Measurements from ENCODE around the gene NEK10. TPM values are rescaled to one million over a fixed set of nuclear protein-coding genes. Genes with fewer than 3 reads are reported as not detected.

NEK10 gene
- total and polyA plus RNA-seq, 2 of the 13 experiments (the other 11 are each of a cell fraction or from before 2014, with no cell fraction given): 2.8 to 14.2 TPM

- TF ChIP-seq PRDM15 (CRISPR knock-in tag; IDR thresholded peaks at IDR 0.05) (no peak), U2AF2 (IDR thresholded peaks at IDR 0.05; ENCODE audit: low read depth, low read length) (no peak), CEBPB (IDR thresholded peaks at IDR 0.05; ENCODE audit: borderline replicate concordance, low read depth, low read length) (no peak), KMT2A (CRISPR knock-in tag; IDR thresholded peaks at IDR 0.05) (peak; percentile 23; the same call in 1 of the 2 replicates), HBP1 (CRISPR knock-in tag; IDR thresholded peaks at IDR 0.05; ENCODE audit: low read depth) (no peak), ZNF646 (CRISPR knock-in tag; IDR thresholded peaks at IDR 0.05) (no peak), FOXP4 (CRISPR knock-in tag; IDR thresholded peaks at IDR 0.05) (peak; percentile 93), U2AF1 (optimal IDR thresholded peaks at IDR 0.05; ENCODE audit: low read depth, low read length) (no peak), TEF (CRISPR knock-in tag; IDR thresholded peaks at IDR 0.05) (0 out of 2 replicates have a peak, but pooled peaks have one; percentile 31), ZBTB8A (CRISPR knock-in tag; IDR thresholded peaks at IDR 0.05; ENCODE audit: borderline replicate concordance, low read depth) (no peak), PCBP2 (optimal IDR thresholded peaks at IDR 0.05; ENCODE audit: low read depth, low read length, poor library complexity, severe bottlenecking) (no peak), TCF7L2 (IDR thresholded peaks at IDR 0.05; ENCODE audit: low read depth, low read length) (no peak), ASH2L (IDR thresholded peaks at IDR 0.05; ENCODE audit: insufficient read length, low read depth, low read length) (peak; percentile 29), FOXM1 (CRISPR knock-in tag; IDR thresholded peaks at IDR 0.05) (no peak), MAF1 (CRISPR knock-in tag; IDR thresholded peaks at IDR 0.05; ENCODE audit: borderline replicate concordance) (no peak)
These were observed 3.1 kb downstream of the NEK10 start (continued) for GRCh38 chr3:27366062-27366591.

Data from HepG2 (cell line).